Esophagus muscularis mucosa (tissue), 4 donors: ENCODE measurements around the gene MAP3K14. TPM values are rescaled to one million over a fixed set of nuclear protein-coding genes. Genes with fewer than 3 reads are reported as not detected.

Source experiments
- DNase-seq: peaks from one replicate; pipeline ENCODE4 v3.0.0-alpha.2; 2017; ENCODE audit errors: extremely low spot score
- H3K27ac ChIP-seq, 4 donors: fragments of 200-600 bp; sonication (generic); replicated peaks in 1 of 4; 1 replicate in 3 of 4; 2 replicates in 1 of 4; pipeline ENCODE4 v1.5.1; 2016 to 2019; ENCODE audit warnings: mild to moderate bottlenecking in 1 of 4
- H3K27me3 ChIP-seq, 4 donors: fragments of 200-600 bp; sonication (generic); one replicate each; pipeline versions ENCODE4 v1.5.1 to v1.6.0; 2016 to 2019
- H3K36me3 ChIP-seq, 4 donors: fragments of 200-600 bp; sonication (generic); one replicate each; pipeline ENCODE4 v1.5.1; 2016 to 2019
- H3K4me1 ChIP-seq, 4 donors: fragments of 200-600 bp; sonication (generic); one replicate each; pipeline ENCODE4 v1.5.1; 2016 to 2019
- H3K4me3 ChIP-seq, 4 donors: fragments of 200-600 bp; sonication (generic); 1 replicate in 2 of 4; 2 replicates in 2 of 4; pipeline ENCODE4 v1.5.1; 2016 to 2019; ENCODE audit warnings: mild to moderate bottlenecking in 4 of 4, moderate library complexity in 1 of 4
- H3K9me3 ChIP-seq, 4 donors: fragments of 200-600 bp; sonication (generic); 1 replicate in 3 of 4; 2 replicates in 1 of 4; pipeline ENCODE4 v1.5.1; 2016 to 2019
- CTCF ChIP-seq, 3 experiments: fragments of 200-600 bp in 2 of 3; fragments of 450-650 bp in 1 of 3; sonication (generic) in 2 of 3; IDR thresholded peaks; one replicate each; pipeline ENCODE4 v1.5.1; 2017 to 2019; ENCODE audit warnings: antibody characterized with exemption in 3 of 3, mild to moderate bottlenecking in 2 of 3, moderate library complexity in 1 of 3
- EP300 ChIP-seq: sonication (generic); formaldehyde crosslinking; IDR thresholded peaks from one replicate; pipeline ENCODE4 v1.6.1; 2017; ENCODE audit warnings: antibody characterized with exemption
- POLR2A ChIP-seq: fragments of 450-650 bp; IDR thresholded peaks from one replicate; pipeline ENCODE4 v1.6.1; 2017; ENCODE audit warnings: antibody characterized with exemption, moderate library complexity, mild to moderate bottlenecking, low read depth
- POLR2AphosphoS5 ChIP-seq, 2 donors: sonication (generic); formaldehyde crosslinking; IDR thresholded peaks; one replicate each; pipeline ENCODE4 v1.6.1; 2017; ENCODE audit warnings: antibody characterized with exemption in 2 of 2
- WGBS: methylation state at CpG from one replicate; pipeline ENCODE4 v1.1.5; 2018; 5-methylcytosine and 5-hydroxymethylcytosine counted together
- intact Hi-C: fragments of 100-400 bp; cut with DNase I; formaldehyde crosslinking; loops from one replicate; pipeline ENCODE4 v1.15.1; 2023
- total RNA-seq, 4 donors: library from RNA; depleted of rRNA; stranded (reverse); fragments of >200 nt; gene quantifications; one replicate each; pipeline versions ENCODE4 v1.1.0 to v1.2.1, GENCODE V29; 2016

The MAP3K14 gene
- total RNA-seq, 4 donors from 2014 or later = 7.8 to 26.5 (median 10.6) TPM

GRCh38 chr17:45228763-45229539, 87.9 kb downstream of the MAP3K14 start:
- peaks cover 0 to 16% (median 0%) of the 10 kb centered on the region in 4 donors for H3K27me3 ChIP-seq
- DNase-seq = peak; percentile 95
- TF ChIP-seq CTCF (IDR thresholded peaks at IDR 0.05) (no peak), POLR2AphosphoS5 (IDR thresholded peaks at IDR 0.05) (peak; percentile 64 to 67)
- H3K27ac ChIP-seq = peak overlapping the region; percentile 69 to 80 (median 74)
- peaks cover 57 to 67% (median 62%) of the 10 kb centered on the region in 4 donors for H3K4me1 ChIP-seq
- H3K4me3 ChIP-seq = peak overlapping the region in 1 of 4 donors; percentile 17
- intact Hi-C loops = no loop called here
- no peaks in the 10 kb centered on the region for H3K9me3 ChIP-seq
- H3K36me3 ChIP-seq = peaks cover 2 to 7% (median 3%) of the 10 kb centered on the region in 4 donors
- 67% methylated on average over 15 of the region's 19 CpGs for WGBS

- H3K4me3 ChIP-seq = peak overlapping the region in 1 of 4 donors; percentile 17
Observed at GRCh38 chr17:45227926-45228762, 88.7 kb downstream of the MAP3K14 start.

GRCh38 chr17:45227101-45227925, 89.5 kb downstream of the MAP3K14 start:
- H3K4me3 ChIP-seq = peak overlapping the region; percentile 21 to 43 (median 27)
- peaks cover 0 to 25% (median 0%) of the 10 kb centered on the region in 4 donors for H3K27me3 ChIP-seq
- H3K27ac ChIP-seq = peak overlapping the region; percentile 69 to 80 (median 74)
- TF ChIP-seq CTCF (IDR thresholded peaks at IDR 0.05) = no peak
- TF ChIP-seq POLR2AphosphoS5 (IDR thresholded peaks at IDR 0.05) = no peak
- no peak for TF ChIP-seq EP300
- no peak for TF ChIP-seq POLR2A
- WGBS = 66% methylated on average over 8 of the region's 8 CpGs
- no peaks in the 10 kb centered on the region for H3K36me3 ChIP-seq
- DNase-seq = no peak
- intact Hi-C loops = no loop called here
- H3K4me1 ChIP-seq = peaks cover 69 to 77% (median 74%) of the 10 kb centered on the region in 4 donors
- no peaks in the 10 kb centered on the region for H3K9me3 ChIP-seq

More at GRCh38 chr17:45227926-45228762, 88.7 kb downstream of the MAP3K14 start:
- WGBS = 67% methylated on average over 8 of the region's 17 CpGs
- no peak for DNase-seq
- H3K27me3 ChIP-seq = peaks cover 0 to 16% (median 0%) of the 10 kb centered on the region in 4 donors
- TF ChIP-seq EP300 (no peak), CTCF (IDR thresholded peaks at IDR 0.05) (no peak), POLR2AphosphoS5 (IDR thresholded peaks at IDR 0.05) (no peak), POLR2A (no peak)
- H3K27ac ChIP-seq = peak overlapping the region; percentile 69 to 80 (median 74)
- no peaks in the 10 kb centered on the region for H3K9me3 ChIP-seq
- H3K4me1 ChIP-seq = peaks cover 62 to 69% (median 65%) of the 10 kb centered on the region in 4 donors
- H3K36me3 ChIP-seq = peaks cover 0 to under 1% (median 0%) of the 10 kb centered on the region in 4 donors
- intact Hi-C loops = no loop called here

GRCh38 chr17:45226576-45226975, 90.2 kb downstream of the MAP3K14 start:
- peaks cover 0 to 32% (median 0%) of the 10 kb centered on the region in 4 donors for H3K27me3 ChIP-seq
- no peaks in the 10 kb centered on the region for H3K36me3 ChIP-seq
- intact Hi-C loops = no loop called here
- DNase-seq = no peak
- H3K9me3 ChIP-seq = no peaks in the 10 kb centered on the region
- H3K27ac ChIP-seq = peak overlapping the region; percentile 69 to 80 (median 74)
- peak overlapping the region; percentile 21 to 43 (median 27) for H3K4me3 ChIP-seq
- no peak for TF ChIP-seq POLR2AphosphoS5 (IDR thresholded peaks at IDR 0.05)
- no peak for TF ChIP-seq EP300
- TF ChIP-seq CTCF (IDR thresholded peaks at IDR 0.05) = no peak
- no peak for TF ChIP-seq POLR2A
- peaks cover 73 to 80% (median 77%) of the 10 kb centered on the region in 4 donors for H3K4me1 ChIP-seq
- 55% methylated on average over 3 of the region's 3 CpGs for WGBS
